Medulla oblongata (tissue), 1 donor: ENCODE data around the gene SEC23IP.

ENCODE experiments used
- DNase-seq: peaks from one replicate; pipeline ENCODE4 v3.0.0-alpha.2; 2015; ENCODE audit errors: extremely low spot score

Gene SEC23IP

GRCh38 chr10:119940487-119940886, 48.0 kb downstream of the SEC23IP start:
- no peak for DNase-seq

- DNase-seq: no peak
These were observed 50.4 kb downstream of the SEC23IP start for GRCh38 chr10:119942973-119943372.

GRCh38 chr10:119945805-119946204, 53.3 kb downstream of the SEC23IP start:
- no peak for DNase-seq

GRCh38 chr10:119947300-119947699, 54.8 kb downstream of the SEC23IP start:
- no peak for DNase-seq

- no peak for DNase-seq
These were observed 64.9 kb downstream of the SEC23IP start for GRCh38 chr10:119957451-119957850.

- no peak for DNase-seq
These were observed 70.3 kb downstream of the SEC23IP start for GRCh38 chr10:119962837-119963236.

GRCh38 chr10:119967066-119967465, 74.5 kb downstream of the SEC23IP start:
- no peak for DNase-seq

GRCh38 chr10:119969609-119970008, 77.1 kb downstream of the SEC23IP start:
- peak; percentile 12 for DNase-seq

GRCh38 chr10:119970107-119970506, 77.6 kb downstream of the SEC23IP start:
- no peak for DNase-seq

GRCh38 chr10:119970963-119971362, 78.4 kb downstream of the SEC23IP start:
- no peak for DNase-seq

GRCh38 chr10:119973281-119973680, 80.8 kb downstream of the SEC23IP start:
- no peak for DNase-seq

GRCh38 chr10:119976421-119976820, 83.9 kb downstream of the SEC23IP start:
- no peak for DNase-seq

- no peak for DNase-seq
These were observed 88.6 kb downstream of the SEC23IP start for GRCh38 chr10:119980956-119981750.

- DNase-seq: no peak
These were observed 89.3 kb downstream of the SEC23IP start for GRCh38 chr10:119981826-119982225.

GRCh38 chr10:119988333-119988732, 95.8 kb downstream of the SEC23IP start:
- DNase-seq: no peak

- no peak for DNase-seq
These were observed 97.4 kb downstream of the SEC23IP start for GRCh38 chr10:119989966-119990365.

- DNase-seq: no peak
These were observed 98.5 kb downstream of the SEC23IP start for GRCh38 chr10:119991066-119991465.

- no peak for DNase-seq
These were observed 99.3 kb downstream of the SEC23IP start for GRCh38 chr10:119991816-119992215.
